ENCODE measurements around the gene RPS27L. TPM values are rescaled to one million over a fixed set of nuclear protein-coding genes. Genes with fewer than 3 reads are reported as not detected.
A peak's percentile ranks its signal among the peaks of the same experiment; 100 is the strongest.

Gene RPS27L
- total RNA-seq, 1 experiment from 2014 or later = 133 TPM

DNA sequence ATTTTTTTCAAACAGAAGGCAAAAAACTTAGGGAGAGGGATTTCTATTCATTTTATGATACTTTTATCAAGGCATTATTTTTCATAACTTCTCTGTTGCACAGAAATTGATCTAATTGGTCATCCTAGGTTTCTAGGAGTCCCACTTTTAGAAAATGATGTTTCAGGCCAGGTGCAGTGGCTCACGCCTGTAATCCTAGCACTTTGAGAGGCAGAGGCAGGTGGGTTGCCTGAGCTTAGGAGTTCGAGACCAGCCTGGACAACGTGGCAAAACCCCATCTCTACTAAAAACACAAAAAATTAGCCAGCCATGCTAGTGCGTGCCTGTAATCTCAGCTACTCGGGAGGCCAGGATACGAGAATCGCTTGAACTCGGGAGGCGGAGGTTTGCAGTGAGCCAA, 32.8 kb downstream of the RPS27L start:
- no peak overlapping the region for H3K27ac Mint-ChIP-seq
- ChIA-PET POLR2A (no interaction called here), CTCF (no interaction called here)
- peaks cover 12% of the 10 kb centered on the region for H3K36me3 Mint-ChIP-seq
- peaks cover 10% of the 10 kb centered on the region for H3K4me1 Mint-ChIP-seq
- no peaks in the 10 kb centered on the region for H3K27me3 Mint-ChIP-seq (ENCODE audit: low read depth)
- no peak overlapping the region for H3K4me3 Mint-ChIP-seq
- no peak for ATAC-seq
- TF ChIP-seq GABPB1 (CRISPR knock-in tag; IDR thresholded peaks at IDR 0.05) (no peak), ZNF423 (CRISPR knock-in tag; IDR thresholded peaks at IDR 0.05) (no peak), FOXP1 (CRISPR knock-in tag; IDR thresholded peaks at IDR 0.05; ENCODE audit: borderline replicate concordance) (no peak)
- no peak for DNase-seq (ENCODE audit: low spot score)
- peaks cover 8% of the 10 kb centered on the region for H3K9me3 Mint-ChIP-seq

DNA sequence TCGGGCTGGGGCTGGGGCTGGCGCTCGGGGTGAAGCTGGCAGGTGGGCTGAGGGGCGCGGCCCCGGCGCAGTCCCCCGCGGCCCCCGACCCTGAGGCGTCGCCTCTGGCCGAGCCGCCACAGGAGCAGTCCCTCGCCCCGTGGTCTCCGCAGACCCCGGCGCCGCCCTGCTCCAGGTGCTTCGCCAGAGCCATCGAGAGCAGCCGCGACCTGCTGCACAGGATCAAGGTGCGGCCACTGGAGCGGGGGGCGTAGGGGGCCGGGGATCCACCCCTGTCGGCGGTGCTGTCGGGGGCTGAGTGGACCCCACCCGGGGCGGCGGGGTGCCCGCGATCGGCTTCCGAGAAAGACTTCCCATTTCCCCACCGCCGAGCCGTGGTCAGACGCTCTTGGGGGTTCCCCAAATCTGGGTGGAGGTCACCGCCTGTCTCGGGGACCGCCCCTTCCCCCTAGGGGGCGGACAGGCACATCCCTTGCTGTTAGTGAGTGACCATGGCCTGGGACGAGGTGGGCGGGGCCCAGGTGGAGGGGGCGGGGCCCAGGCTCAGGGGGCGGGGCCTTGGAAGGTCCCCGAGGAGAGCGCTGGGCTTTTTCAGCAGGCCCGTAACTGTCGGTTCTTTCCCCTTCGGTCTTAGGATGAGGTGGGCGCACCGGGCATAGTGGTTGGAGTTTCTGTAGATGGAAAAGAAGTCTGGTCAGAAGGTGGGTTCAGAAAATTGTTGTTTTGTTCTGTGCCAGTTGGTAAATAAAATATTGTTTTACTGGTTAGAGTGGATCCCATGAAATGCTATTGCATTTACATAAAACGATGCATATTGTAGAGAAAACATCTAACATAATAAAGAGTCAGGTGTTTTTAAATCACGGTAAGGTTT, 35.0 kb downstream of the RPS27L start:
- Mint-ChIP-seq H3K36me3 (peaks cover 11% of the 10 kb centered on the region), H3K27ac (no peak overlapping the region), H3K27me3 (ENCODE audit: low read depth) (no peaks in the 10 kb centered on the region; the same call in 1 of the 2 replicates), H3K9me3 (peaks cover 14% of the 10 kb centered on the region), H3K4me3 (peak overlapping the region; percentile 83), H3K4me1 (peaks cover 10% of the 10 kb centered on the region)
- DNase-seq (ENCODE audit: low spot score) (peak; percentile 97), ATAC-seq (peak; percentile 93)
- ChIA-PET POLR2A (no interaction called here), CTCF (no interaction called here)
- TF ChIP-seq, protein P1, sequence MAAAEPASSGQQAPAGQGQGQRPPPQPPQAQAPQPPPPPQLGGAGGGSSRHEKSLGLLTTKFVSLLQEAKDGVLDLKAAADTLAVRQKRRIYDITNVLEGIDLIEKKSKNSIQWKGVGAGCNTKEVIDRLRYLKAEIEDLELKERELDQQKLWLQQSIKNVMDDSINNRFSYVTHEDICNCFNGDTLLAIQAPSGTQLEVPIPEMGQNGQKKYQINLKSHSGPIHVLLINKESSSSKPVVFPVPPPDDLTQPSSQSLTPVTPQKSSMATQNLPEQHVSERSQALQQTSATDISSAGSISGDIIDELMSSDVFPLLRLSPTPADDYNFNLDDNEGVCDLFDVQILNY (CRISPR knock-in tag; IDR thresholded peaks at IDR 0.05) = peak; percentile 18; the same call in 1 of the 2 replicates
- TF ChIP-seq ZNF423 (CRISPR knock-in tag; IDR thresholded peaks at IDR 0.05) = peak; percentile 3; the same call in 1 of the 2 replicates
- TF ChIP-seq, protein P2, sequence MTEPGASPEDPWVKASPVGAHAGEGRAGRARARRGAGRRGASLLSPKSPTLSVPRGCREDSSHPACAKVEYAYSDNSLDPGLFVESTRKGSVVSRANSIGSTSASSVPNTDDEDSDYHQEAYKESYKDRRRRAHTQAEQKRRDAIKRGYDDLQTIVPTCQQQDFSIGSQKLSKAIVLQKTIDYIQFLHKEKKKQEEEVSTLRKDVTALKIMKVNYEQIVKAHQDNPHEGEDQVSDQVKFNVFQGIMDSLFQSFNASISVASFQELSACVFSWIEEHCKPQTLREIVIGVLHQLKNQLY (CRISPR knock-in tag; IDR thresholded peaks at IDR 0.05) = 0 out of 2 replicates have a peak, but pooled peaks have one; percentile 74
- TF ChIP-seq SP1 (CRISPR knock-in tag; conservative IDR thresholded peaks at IDR 0.05) = peak; percentile 45
- TF ChIP-seq, protein P3, sequence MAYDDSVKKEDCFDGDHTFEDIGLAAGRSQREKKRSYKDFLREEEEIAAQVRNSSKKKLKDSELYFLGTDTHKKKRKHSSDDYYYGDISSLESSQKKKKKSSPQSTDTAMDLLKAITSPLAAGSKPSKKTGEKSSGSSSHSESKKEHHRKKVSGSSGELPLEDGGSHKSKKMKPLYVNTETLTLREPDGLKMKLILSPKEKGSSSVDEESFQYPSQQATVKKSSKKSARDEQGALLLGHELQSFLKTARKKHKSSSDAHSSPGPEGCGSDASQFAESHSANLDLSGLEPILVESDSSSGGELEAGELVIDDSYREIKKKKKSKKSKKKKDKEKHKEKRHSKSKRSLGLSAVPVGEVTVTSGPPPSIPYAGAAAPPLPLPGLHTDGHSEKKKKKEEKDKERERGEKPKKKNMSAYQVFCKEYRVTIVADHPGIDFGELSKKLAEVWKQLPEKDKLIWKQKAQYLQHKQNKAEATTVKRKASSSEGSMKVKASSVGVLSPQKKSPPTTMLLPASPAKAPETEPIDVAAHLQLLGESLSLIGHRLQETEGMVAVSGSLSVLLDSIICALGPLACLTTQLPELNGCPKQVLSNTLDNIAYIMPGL (CRISPR knock-in tag; IDR thresholded peaks at IDR 0.05) = no peak; the same call in 1 of the 2 replicates
- no peak for TF ChIP-seq ESRRA (CRISPR knock-in tag; IDR thresholded peaks at IDR 0.05; ENCODE audit: borderline replicate concordance)

DNA sequence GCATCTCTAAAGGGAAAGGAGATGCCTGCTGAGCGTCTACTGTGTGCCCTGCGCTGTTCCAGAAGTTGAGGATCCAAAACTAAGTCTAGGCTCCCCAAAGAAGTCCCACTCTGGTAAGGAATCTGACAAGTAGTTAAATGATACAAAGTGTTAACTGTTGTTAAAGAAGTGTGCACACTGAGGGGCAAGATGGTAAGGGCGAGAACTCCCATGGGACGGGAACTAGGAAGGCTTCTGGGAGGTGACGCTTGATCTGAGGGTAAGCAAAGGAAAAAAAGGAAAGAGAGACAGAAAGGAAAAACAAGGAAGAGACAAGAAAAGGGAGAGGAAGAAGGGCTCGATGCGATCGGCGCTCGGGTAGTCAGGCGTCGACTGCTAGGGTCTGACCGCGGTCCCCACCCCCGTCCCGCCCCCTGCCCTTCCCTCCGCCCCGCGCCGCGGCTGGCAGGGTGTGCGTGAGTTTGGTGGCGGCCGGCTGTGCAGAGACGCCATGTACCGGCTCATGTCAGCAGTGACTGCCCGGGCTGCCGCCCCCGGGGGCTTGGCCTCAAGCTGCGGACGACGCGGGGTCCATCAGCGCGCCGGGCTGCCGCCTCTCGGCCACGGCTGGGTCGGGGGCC, 35.8 kb downstream of the RPS27L start, which contains the start of gene LACTB:
Gene LACTB, plus strand, starts transcription at position 480 of the 620 bp plus-strand sequence. Its CDS starts 11 bp downstream, at position 491.
- ATAC-seq (peak; percentile 87), DNase-seq (ENCODE audit: low spot score) (peak; percentile 85)
- Mint-ChIP-seq H3K27ac (peak within 1 kb of the TSS; percentile 87), H3K4me1 (peaks cover 10% of the 10 kb centered on the region), H3K36me3 (peaks cover 8% of the 10 kb centered on the region), H3K9me3 (peaks cover 14% of the 10 kb centered on the region), H3K27me3 (ENCODE audit: low read depth) (no peaks in the 10 kb centered on the region; the same call in 1 of the 2 replicates), H3K4me3 (peak within 1 kb of the TSS; percentile 83)
- POLR2A ChIA-PET = no interaction called here
- CTCF ChIA-PET = no interaction called here
- no peak for TF ChIP-seq ELF4 (CRISPR knock-in tag; IDR thresholded peaks at IDR 0.05; ENCODE audit: low read depth)
- TF ChIP-seq SP1 (CRISPR knock-in tag; conservative IDR thresholded peaks at IDR 0.05) = peak; percentile 79
- no peak for TF ChIP-seq GTF2I (CRISPR knock-in tag; conservative IDR thresholded peaks at IDR 0.05)
- TF ChIP-seq, protein P4, sequence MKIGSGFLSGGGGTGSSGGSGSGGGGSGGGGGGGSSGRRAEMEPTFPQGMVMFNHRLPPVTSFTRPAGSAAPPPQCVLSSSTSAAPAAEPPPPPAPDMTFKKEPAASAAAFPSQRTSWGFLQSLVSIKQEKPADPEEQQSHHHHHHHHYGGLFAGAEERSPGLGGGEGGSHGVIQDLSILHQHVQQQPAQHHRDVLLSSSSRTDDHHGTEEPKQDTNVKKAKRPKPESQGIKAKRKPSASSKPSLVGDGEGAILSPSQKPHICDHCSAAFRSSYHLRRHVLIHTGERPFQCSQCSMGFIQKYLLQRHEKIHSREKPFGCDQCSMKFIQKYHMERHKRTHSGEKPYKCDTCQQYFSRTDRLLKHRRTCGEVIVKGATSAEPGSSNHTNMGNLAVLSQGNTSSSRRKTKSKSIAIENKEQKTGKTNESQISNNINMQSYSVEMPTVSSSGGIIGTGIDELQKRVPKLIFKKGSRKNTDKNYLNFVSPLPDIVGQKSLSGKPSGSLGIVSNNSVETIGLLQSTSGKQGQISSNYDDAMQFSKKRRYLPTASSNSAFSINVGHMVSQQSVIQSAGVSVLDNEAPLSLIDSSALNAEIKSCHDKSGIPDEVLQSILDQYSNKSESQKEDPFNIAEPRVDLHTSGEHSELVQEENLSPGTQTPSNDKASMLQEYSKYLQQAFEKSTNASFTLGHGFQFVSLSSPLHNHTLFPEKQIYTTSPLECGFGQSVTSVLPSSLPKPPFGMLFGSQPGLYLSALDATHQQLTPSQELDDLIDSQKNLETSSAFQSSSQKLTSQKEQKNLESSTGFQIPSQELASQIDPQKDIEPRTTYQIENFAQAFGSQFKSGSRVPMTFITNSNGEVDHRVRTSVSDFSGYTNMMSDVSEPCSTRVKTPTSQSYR (CRISPR knock-in tag; IDR thresholded peaks at IDR 0.05) = no peak
- TF ChIP-seq, protein P5, sequence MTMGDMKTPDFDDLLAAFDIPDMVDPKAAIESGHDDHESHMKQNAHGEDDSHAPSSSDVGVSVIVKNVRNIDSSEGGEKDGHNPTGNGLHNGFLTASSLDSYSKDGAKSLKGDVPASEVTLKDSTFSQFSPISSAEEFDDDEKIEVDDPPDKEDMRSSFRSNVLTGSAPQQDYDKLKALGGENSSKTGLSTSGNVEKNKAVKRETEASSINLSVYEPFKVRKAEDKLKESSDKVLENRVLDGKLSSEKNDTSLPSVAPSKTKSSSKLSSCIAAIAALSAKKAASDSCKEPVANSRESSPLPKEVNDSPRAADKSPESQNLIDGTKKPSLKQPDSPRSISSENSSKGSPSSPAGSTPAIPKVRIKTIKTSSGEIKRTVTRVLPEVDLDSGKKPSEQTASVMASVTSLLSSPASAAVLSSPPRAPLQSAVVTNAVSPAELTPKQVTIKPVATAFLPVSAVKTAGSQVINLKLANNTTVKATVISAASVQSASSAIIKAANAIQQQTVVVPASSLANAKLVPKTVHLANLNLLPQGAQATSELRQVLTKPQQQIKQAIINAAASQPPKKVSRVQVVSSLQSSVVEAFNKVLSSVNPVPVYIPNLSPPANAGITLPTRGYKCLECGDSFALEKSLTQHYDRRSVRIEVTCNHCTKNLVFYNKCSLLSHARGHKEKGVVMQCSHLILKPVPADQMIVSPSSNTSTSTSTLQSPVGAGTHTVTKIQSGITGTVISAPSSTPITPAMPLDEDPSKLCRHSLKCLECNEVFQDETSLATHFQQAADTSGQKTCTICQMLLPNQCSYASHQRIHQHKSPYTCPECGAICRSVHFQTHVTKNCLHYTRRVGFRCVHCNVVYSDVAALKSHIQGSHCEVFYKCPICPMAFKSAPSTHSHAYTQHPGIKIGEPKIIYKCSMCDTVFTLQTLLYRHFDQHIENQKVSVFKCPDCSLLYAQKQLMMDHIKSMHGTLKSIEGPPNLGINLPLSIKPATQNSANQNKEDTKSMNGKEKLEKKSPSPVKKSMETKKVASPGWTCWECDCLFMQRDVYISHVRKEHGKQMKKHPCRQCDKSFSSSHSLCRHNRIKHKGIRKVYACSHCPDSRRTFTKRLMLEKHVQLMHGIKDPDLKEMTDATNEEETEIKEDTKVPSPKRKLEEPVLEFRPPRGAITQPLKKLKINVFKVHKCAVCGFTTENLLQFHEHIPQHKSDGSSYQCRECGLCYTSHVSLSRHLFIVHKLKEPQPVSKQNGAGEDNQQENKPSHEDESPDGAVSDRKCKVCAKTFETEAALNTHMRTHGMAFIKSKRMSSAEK (CRISPR knock-in tag; IDR thresholded peaks at IDR 0.05; ENCODE audit: borderline replicate concordance) = no peak
- TF ChIP-seq TEAD1 (CRISPR knock-in tag; IDR thresholded peaks at IDR 0.05) = 0 out of 2 replicates have a peak, but pooled peaks have one; percentile 13
- no peak for TF ChIP-seq SMAD3 (CRISPR knock-in tag; IDR thresholded peaks at IDR 0.05; ENCODE audit: borderline replicate concordance)
- TF ChIP-seq, protein P1 (CRISPR knock-in tag; IDR thresholded peaks at IDR 0.05) = 0 out of 2 replicates have a peak, but pooled peaks have one; percentile 36
- TF ChIP-seq ZNF232 (CRISPR knock-in tag; IDR thresholded peaks at IDR 0.05) = 0 out of 2 replicates have a peak, but pooled peaks have one; percentile 29
- peak; percentile 34; the same call in 1 of the 2 replicates for TF ChIP-seq ZNF423 (CRISPR knock-in tag; IDR thresholded peaks at IDR 0.05)
